NT2/D1 (cell line): ENCODE results near the gene MUC2.

ENCODE experiments used
- SUZ12 ChIP-seq: IDR thresholded peaks from 2 replicates; pipeline ENCODE4 v1.6.1; 2011; ENCODE audit not compliant: insufficient read length, insufficient read depth; ENCODE audit errors: extremely low read depth
- YY1 ChIP-seq: IDR thresholded peaks from 2 replicates; pipeline ENCODE4 v1.6.1; 2011; ENCODE audit not compliant: insufficient read length, insufficient read depth
- ZNF274 ChIP-seq: IDR thresholded peaks from 2 replicates; pipeline ENCODE4 v1.6.1; 2011; ENCODE audit warnings: mild to moderate bottlenecking, low read depth, low read length

DNA sequence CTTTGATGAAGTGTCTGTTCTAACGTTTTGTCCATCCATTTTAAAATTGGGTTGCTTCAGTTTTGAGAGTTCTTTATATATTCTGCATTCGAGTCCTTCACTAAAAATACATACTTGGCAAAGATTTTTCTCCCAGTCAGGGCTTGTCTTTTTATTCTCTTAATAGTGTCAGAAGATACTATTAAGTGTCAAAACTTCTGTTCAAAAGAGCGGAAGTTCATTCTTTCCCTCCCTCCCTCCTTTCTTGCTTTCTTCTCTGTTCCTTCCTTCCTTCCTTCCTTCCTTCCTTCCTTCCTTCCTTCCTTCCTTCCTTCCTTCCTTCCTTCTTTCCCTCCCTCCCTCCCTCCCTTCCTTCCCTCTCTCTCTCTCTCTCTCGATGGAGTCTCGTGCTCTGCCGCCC, 30.5 kb upstream of the MUC2 start:
- TF ChIP-seq ZNF274 (no peak), YY1 (no peak), SUZ12 (no peak)
